Kidney epithelial cell (primary cell): ENCODE results near the gene SHISA8. TPM values are rescaled to one million over a fixed set of nuclear protein-coding genes. Genes with fewer than 3 reads are reported as not detected.

Experiments
- DNase-seq: peaks from one replicate; pipeline ENCODE4 v3.0.0-alpha.2; 2010; ENCODE audit warnings: low read depth
- H3K27me3 ChIP-seq: 2 replicates; pipeline ENCODE4 v1.6.0; 2011; ENCODE audit warnings: low read length; ENCODE audit not compliant: control insufficient read depth, insufficient read depth
- H3K36me3 ChIP-seq: 2 replicates; pipeline ENCODE4 v1.5.1; 2011; ENCODE audit warnings: low read length; ENCODE audit not compliant: control insufficient read depth, insufficient read depth
- H3K4me3 ChIP-seq: 2 replicates; pipeline ENCODE4 v1.5.1; 2011; ENCODE audit warnings: low read depth, mild to moderate bottlenecking, control low read depth, low read length
- CTCF ChIP-seq: IDR thresholded peaks from 2 replicates; pipeline ENCODE4 v1.5.1; 2011; ENCODE audit warnings: mild to moderate bottlenecking, moderate library complexity, low read length, control low read depth, inconsistent platforms; ENCODE audit not compliant: insufficient read depth, poor library complexity, severe bottlenecking
- total RNA-seq: library from RNA; depleted of rRNA; stranded (reverse); fragments of >200 nt; gene quantifications from 2 replicates; pipeline ENCODE4 v1.2.3, GENCODE V29; 2015

Gene SHISA8
- total RNA-seq, 1 donor from 2014 or later: not detected

GRCh38 chr22:41913040-41913719 is 1.7 kb downstream of the SHISA8 start:
- Histone ChIP-seq H3K36me3 (no peaks in the 10 kb centered on the region), H3K27me3 (peaks cover 74% of the 10 kb centered on the region), H3K4me3 (no peak overlapping the region)
- no peak for DNase-seq
- TF ChIP-seq CTCF: no peak

- DNase-seq: no peak
- TF ChIP-seq CTCF: no peak
- H3K27me3 ChIP-seq: peaks cover 74% of the 10 kb centered on the region
Observed at GRCh38 chr22:41912338-41913039, 2.4 kb downstream of the SHISA8 start.

GRCh38 chr22:41911001-41911611 is 3.8 kb downstream of the SHISA8 start:
- TF ChIP-seq CTCF: no peak
- no peaks in the 10 kb centered on the region for H3K36me3 ChIP-seq
- H3K4me3 ChIP-seq: no peak overlapping the region
- DNase-seq: no peak
- peaks cover 68% of the 10 kb centered on the region for H3K27me3 ChIP-seq

More at GRCh38 chr22:41912338-41913039, 2.4 kb downstream of the SHISA8 start:
- H3K4me3 ChIP-seq: no peak overlapping the region
- H3K36me3 ChIP-seq: no peaks in the 10 kb centered on the region

- Histone ChIP-seq H3K4me3 (no peak overlapping the region), H3K27me3 (peaks cover 60% of the 10 kb centered on the region)
Observed at GRCh38 chr22:41910050-41911000, 4.5 kb downstream of the SHISA8 start.

More at GRCh38 chr22:41910050-41911000, 4.5 kb downstream of the SHISA8 start:
- peaks cover 2% of the 10 kb centered on the region for H3K36me3 ChIP-seq
- TF ChIP-seq CTCF: no peak
- no peak for DNase-seq
